Memory B cell (primary cell): ENCODE results near the gene SP6.

ENCODE experiments used
- ATAC-seq: fragments of 150-1000 bp; cut with Tn5 transposase; 2 replicates; pipeline ENCODE4 v1.10.0; 2021; ENCODE audit warnings: low read depth, mild to moderate bottlenecking, moderate library complexity
- DNase-seq, 2 donors: peaks; one replicate each; pipeline ENCODE4 v3.0.0; 2022; ENCODE audit warnings: low spot score in 2 of 2
- H3K27ac Mint-ChIP-seq: one replicate; pipeline ENCODE4 v1.8.0; 2022; ENCODE audit warnings: mild to moderate bottlenecking, moderate library complexity, mixed read lengths
- H3K27me3 Mint-ChIP-seq: one replicate; pipeline ENCODE4 v1.8.0; 2022; ENCODE audit warnings: mixed read lengths
- H3K36me3 Mint-ChIP-seq: one replicate; pipeline ENCODE4 v1.8.0; 2022; ENCODE audit warnings: mild to moderate bottlenecking, mixed read lengths
- H3K4me1 Mint-ChIP-seq: one replicate; pipeline ENCODE4 v1.8.0; 2022; ENCODE audit warnings: mixed read lengths
- H3K4me3 Mint-ChIP-seq: one replicate; pipeline ENCODE4 v1.8.0; 2022; ENCODE audit warnings: mild to moderate bottlenecking, moderate library complexity, mixed read lengths
- H3K9me3 Mint-ChIP-seq: one replicate; pipeline ENCODE4 v1.8.0; 2022; ENCODE audit warnings: mixed read lengths

SP6 gene

DNA sequence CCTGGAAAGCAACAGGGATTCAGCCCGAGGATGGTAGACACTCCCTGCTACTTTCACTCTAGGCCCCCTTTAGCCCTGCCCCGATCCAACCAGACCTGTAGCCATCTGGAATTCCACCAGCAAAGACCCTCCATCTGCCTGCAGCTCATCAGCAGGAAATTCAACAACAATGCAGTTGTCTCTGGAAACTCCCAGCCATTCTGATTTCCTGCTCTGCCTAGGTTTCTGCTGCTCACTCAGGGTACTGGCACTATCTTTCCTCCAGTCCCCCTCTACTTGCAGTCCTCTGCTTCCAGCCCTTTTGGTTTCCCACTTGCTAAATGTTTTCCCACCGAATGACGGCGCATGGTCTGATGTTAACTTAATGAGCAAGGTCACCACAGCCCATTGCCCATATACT is 2.7 kb upstream of the SP6 start:
- no peaks in the 10 kb centered on the region for H3K36me3 Mint-ChIP-seq
- H3K27me3 Mint-ChIP-seq, result peaks cover 40% of the 10 kb centered on the region
- peaks cover 13% of the 10 kb centered on the region for H3K4me1 Mint-ChIP-seq
- ATAC-seq (no peak), DNase-seq (no peak)
- no peak overlapping the region for H3K4me3 Mint-ChIP-seq
- no peak overlapping the region for H3K27ac Mint-ChIP-seq
- no peaks in the 10 kb centered on the region for H3K9me3 Mint-ChIP-seq

DNA sequence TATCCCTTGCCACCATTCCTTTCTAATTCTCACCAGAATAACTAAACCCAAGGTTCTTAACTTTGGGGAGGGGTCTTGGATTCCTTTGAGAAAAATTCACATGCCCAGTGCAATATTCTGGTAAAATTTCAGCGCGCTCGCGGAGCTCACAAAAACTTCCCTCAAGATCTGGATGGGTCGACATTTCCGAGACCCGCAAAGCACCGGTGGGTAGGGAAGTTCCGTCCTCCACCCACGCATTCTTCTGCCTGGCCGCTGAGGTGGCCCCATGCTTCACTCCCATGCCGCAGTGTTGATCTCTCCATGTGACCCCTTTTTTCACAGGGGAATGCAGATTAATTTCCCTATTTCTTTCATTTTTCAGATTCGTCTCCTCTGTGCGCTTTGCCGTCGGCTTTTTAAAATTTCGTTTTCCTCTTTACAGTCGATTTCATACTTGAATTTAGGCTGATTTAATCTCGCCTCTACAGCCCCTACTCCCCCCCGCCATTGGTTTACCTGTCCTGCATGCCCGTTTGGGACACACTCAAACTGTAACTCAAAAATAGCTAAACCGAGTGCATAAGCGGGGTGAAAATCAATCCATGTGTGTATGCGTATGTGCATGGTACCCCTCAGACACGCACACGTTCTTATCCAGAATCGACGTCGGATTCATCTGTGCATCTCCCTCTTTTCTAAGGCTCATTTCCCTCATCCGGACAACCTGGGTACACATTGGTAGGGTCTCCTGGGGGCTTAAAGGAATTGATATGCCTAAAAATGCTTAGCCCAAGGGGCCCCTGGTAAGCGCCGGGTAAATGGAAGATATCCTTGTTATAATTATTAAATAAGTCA is 1.4 kb upstream of the SP6 start:
- Mint-ChIP-seq H3K27ac (no peak overlapping the region), H3K36me3 (no peaks in the 10 kb centered on the region), H3K27me3 (peaks cover 35% of the 10 kb centered on the region), H3K9me3 (no peaks in the 10 kb centered on the region), H3K4me1 (peaks cover 13% of the 10 kb centered on the region), H3K4me3 (peak overlapping the region; percentile 63)
- DNase-seq (no peak), ATAC-seq (peak; percentile 18)

DNA sequence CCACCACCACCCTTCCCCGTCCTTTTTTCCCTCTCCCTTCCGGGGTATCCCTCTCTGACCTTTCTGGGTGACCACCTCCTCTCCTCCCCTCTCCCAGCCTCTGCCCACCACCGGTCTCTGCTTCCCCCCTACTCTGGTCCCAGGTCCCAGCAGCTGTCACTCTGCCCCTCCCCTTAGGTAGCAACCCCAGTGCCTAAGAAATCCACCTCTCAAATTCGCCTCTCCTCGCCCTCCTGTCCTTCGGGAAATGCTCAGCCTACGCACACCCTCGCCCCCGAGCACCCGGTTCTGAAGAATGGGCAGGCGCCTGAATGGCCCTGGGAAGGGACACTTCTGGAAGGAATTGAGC is 775 bp upstream of the SP6 start:
- no peak for DNase-seq
- no peak for ATAC-seq
- Mint-ChIP-seq H3K4me3 (peak overlapping the region; percentile 63), H3K27me3 (peaks cover 40% of the 10 kb centered on the region), H3K9me3 (no peaks in the 10 kb centered on the region), H3K4me1 (peaks cover 19% of the 10 kb centered on the region), H3K27ac (no peak overlapping the region), H3K36me3 (no peaks in the 10 kb centered on the region)

DNA sequence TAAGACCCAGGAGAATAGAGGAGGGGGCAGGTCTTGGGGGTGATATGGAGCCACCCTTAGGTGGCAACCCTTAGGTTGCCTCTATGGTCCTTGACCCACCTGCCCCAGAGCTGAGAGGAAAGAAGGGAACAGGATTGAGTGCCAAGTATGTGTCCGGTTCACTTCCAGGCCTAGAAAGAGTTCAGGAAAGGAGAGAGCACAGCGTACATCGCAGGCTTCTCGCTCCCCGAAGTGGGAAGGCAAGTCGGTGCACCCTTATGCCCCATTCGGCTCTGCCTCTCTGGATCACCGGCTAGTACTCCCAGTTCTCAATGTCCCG is 631 bp downstream of the SP6 start:
- H3K4me1 Mint-ChIP-seq, result peaks cover 19% of the 10 kb centered on the region
- DNase-seq (no peak), ATAC-seq (no peak)
- no peaks in the 10 kb centered on the region for H3K36me3 Mint-ChIP-seq
- peak overlapping the region; percentile 46 for H3K4me3 Mint-ChIP-seq
- H3K27me3 Mint-ChIP-seq, result peaks cover 35% of the 10 kb centered on the region
- no peaks in the 10 kb centered on the region for H3K9me3 Mint-ChIP-seq
- no peak overlapping the region for H3K27ac Mint-ChIP-seq

DNA sequence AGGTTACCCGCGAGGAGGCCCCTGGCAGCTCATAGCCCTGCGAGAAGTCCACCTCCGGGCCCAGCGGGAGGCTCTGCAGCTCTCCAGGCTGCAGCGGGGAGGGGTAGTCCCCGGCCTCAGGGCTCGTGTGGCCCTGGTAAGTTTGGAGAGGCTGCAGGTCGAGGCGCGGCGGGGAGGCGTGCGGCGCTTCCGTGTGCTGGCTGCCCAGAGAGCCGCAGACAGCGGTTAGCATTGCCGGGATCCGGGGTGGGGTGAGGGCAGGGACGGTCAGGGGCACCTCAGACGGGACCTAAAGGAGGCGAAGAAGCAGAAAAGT is 2.8 kb downstream of the SP6 start:
- peaks cover 39% of the 10 kb centered on the region for H3K27me3 Mint-ChIP-seq
- H3K4me3 Mint-ChIP-seq, result no peak overlapping the region
- H3K36me3 Mint-ChIP-seq, result no peaks in the 10 kb centered on the region
- DNase-seq (no peak), ATAC-seq (no peak)
- H3K9me3 Mint-ChIP-seq, result no peaks in the 10 kb centered on the region
- H3K27ac Mint-ChIP-seq, result no peak overlapping the region
- peaks cover 19% of the 10 kb centered on the region for H3K4me1 Mint-ChIP-seq

DNA sequence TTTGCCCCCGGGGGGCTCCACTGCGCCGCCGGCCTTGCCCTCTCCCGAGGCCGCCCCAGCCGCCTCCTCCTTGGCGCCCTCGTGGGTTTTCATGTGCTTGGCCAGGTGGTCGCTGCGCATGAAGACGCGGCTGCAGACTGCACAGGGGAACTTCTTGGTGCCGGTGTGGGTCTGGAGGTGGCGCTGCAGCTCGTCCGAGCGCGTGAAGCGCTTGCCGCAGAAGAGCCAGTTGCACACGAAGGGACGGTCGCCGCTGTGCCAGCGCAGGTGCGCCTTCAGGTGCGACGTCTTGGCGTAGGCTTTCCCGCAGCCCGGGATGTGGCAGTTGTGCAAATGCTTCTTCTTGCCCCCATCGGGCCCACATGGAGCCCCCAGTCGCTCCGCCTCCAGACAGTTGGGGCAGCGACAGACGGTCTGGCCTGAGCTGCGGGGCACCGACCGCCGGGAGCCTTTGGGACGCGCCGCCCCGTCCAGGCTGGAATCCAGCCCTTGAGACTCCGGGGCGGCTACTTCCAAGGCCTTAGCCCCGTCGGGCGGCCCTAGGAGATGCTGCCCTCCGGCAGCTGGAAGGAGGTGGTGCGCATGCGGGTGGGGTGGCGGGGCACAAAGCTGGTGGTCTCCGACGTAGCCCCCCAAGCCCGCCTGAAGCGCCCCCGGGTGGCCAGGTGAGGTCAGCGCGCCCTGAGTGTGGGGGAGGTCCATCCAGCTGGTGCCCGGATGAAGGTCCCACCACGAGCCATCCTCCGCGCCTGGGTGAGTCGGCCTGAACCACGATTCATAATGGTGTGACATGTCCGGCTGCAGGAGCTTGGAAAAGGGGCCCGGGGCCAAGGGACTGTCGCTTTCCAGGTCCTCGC is 3.4 kb downstream of the SP6 start:
- H3K4me1 Mint-ChIP-seq, result peaks cover 21% of the 10 kb centered on the region
- no peaks in the 10 kb centered on the region for H3K9me3 Mint-ChIP-seq
- H3K27ac Mint-ChIP-seq, result no peak overlapping the region
- ATAC-seq (peak; percentile 51), DNase-seq (no peak)
- no peaks in the 10 kb centered on the region for H3K36me3 Mint-ChIP-seq
- H3K27me3 Mint-ChIP-seq, result peaks cover 38% of the 10 kb centered on the region
- no peak overlapping the region for H3K4me3 Mint-ChIP-seq

DNA sequence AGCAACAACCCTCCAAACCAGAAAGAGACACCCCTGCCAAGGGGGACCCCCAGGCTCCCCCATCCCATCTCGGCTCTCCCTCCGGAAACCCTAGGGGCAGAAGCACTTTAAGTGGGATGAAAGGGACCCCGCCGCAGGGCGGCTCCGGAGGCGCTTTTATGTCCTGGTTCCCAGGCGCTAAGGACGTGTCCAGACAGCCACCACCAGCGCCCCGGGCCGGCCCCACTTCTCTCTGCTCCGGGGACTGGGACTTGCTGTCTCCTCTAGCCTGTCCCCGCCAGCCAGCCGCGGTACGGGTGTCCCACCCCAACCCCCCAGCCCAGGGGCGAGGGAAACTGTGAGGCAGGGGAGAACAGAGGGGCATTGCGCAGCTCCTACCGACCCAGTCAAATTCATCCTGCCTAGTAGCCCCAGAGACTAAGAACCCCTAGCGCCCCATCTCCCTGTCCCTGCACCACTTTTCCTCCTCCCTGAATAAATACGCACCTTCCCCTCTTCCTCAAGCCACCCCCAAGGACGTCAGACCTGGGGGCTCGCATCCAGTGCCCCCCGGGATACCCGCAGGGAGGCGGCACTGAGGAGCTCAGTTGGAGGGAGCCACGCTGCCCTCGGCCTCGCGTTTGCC is 4.1 kb downstream of the SP6 start:
- Mint-ChIP-seq H3K4me3 (no peak overlapping the region), H3K27me3 (peaks cover 32% of the 10 kb centered on the region), H3K27ac (no peak overlapping the region), H3K9me3 (no peaks in the 10 kb centered on the region), H3K36me3 (no peaks in the 10 kb centered on the region), H3K4me1 (peaks cover 14% of the 10 kb centered on the region)
- no peak for DNase-seq
- no peak for ATAC-seq

DNA sequence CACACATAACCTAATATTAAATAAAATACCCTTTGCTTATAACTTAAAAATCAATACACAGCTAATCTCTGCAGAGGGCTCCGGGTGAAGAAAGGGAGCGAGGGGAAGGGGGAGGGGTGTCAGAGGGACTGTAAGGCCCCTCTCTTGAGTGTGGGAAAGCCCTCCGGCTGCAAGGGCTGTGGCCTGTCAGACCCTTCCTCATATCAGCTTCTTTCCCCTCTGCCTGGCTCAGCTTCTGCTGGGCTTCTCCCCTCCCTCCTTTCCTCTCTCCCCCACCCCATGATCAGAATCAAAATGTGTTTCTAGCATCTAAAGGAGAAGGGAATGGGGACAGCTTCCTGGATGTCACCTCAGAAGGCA is 5.3 kb downstream of the SP6 start:
- ATAC-seq, result no peak
- no peak for DNase-seq
- H3K27ac Mint-ChIP-seq, result no peak overlapping the region
- peaks cover 29% of the 10 kb centered on the region for H3K27me3 Mint-ChIP-seq
- H3K4me1 Mint-ChIP-seq, result peaks cover 16% of the 10 kb centered on the region
- no peak overlapping the region for H3K4me3 Mint-ChIP-seq
- H3K36me3 Mint-ChIP-seq, result no peaks in the 10 kb centered on the region
- no peaks in the 10 kb centered on the region for H3K9me3 Mint-ChIP-seq

DNA sequence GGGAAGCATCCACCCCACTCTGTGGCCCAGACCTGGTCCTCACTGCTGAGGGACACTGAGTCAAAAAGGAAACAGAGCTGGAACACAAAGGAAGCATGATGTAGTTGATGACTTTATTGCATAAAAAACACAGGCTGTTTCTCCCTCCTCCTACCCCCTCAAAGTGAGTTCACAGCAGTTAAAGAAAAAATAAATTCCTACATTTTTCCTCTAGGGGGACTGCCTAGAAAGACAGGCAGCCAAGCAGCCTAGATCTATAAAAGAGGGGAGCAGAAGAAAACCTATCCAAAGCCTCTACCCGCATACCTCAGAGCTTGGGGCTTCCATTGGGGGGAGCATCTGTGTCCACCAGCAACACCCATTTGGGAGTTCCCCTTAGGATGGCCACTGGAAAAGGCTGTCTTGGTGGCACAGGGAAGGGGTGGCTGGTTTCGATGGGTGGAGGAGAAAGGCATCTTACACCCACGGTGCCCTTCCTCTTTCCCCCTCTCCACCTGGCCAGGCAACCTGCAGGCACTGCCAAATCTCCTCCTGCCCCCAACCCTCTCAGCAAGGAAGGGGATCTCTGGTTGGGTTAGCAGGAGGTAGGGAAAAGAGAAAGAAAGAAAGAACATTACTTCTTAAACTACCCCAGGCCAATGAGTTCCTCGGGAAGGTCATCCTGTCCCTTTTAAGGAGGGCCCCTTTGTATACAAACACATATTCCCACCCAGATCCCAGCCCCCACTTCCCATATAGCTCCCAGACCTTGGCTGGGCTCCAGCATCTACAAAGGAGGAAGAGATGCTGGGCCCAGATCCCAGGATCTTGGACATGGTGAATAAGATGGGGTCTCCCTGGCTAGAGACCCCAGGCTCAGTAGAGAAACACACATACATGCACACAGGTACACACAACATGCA is 5.9 kb downstream of the SP6 start:
- Mint-ChIP-seq H3K27me3 (peaks cover 29% of the 10 kb centered on the region), H3K36me3 (no peaks in the 10 kb centered on the region), H3K9me3 (no peaks in the 10 kb centered on the region), H3K4me3 (no peak overlapping the region), H3K4me1 (peaks cover 13% of the 10 kb centered on the region), H3K27ac (no peak overlapping the region)
- no peak for DNase-seq
- ATAC-seq, result no peak

DNA sequence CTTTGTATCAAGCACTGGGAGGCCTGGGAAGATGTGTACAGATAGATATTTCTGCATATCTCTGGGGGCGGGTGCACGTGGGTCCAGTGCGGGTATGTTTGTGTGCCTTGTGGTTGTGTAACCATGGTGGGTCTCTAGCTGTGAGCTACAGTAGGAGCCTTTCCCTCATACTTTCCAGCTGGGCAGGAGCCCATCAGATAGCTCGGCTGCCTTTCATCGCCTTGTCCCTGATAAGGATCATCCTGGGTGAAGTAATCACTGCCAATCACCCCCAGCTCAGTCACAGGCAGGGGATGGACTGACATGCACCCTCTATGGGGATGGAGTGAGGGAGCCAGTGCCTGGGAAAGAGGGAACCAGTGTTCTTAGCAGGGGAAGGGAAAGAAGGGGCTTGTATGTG is 6.7 kb downstream of the SP6 start:
- no peak for ATAC-seq
- Mint-ChIP-seq H3K9me3 (no peaks in the 10 kb centered on the region), H3K4me3 (no peak overlapping the region), H3K36me3 (no peaks in the 10 kb centered on the region), H3K27ac (no peak overlapping the region), H3K4me1 (peaks cover 13% of the 10 kb centered on the region), H3K27me3 (peaks cover 24% of the 10 kb centered on the region)
- DNase-seq, result no peak

DNA sequence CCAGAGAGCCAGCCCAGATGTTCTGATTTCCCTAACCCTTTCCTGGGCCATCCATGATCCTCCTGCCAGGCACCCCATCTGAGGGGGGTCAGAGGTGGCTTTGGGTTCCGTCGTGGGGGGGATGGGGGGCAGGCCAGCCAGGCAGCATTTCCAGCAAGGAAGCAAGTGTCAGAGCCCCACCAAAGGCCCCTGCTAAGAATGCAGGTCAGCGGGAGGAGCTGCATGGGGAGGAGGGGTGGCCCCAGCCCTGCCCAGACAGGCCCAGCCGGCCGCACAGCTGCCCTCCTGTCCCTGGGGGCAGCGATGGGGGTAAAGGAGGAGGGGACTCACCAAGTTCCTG is 7.6 kb downstream of the SP6 start:
- Mint-ChIP-seq H3K36me3 (no peaks in the 10 kb centered on the region), H3K9me3 (no peaks in the 10 kb centered on the region), H3K27ac (no peak overlapping the region), H3K27me3 (peaks cover 18% of the 10 kb centered on the region), H3K4me3 (no peak overlapping the region), H3K4me1 (peaks cover 13% of the 10 kb centered on the region)
- no peak for ATAC-seq
- no peak for DNase-seq

DNA sequence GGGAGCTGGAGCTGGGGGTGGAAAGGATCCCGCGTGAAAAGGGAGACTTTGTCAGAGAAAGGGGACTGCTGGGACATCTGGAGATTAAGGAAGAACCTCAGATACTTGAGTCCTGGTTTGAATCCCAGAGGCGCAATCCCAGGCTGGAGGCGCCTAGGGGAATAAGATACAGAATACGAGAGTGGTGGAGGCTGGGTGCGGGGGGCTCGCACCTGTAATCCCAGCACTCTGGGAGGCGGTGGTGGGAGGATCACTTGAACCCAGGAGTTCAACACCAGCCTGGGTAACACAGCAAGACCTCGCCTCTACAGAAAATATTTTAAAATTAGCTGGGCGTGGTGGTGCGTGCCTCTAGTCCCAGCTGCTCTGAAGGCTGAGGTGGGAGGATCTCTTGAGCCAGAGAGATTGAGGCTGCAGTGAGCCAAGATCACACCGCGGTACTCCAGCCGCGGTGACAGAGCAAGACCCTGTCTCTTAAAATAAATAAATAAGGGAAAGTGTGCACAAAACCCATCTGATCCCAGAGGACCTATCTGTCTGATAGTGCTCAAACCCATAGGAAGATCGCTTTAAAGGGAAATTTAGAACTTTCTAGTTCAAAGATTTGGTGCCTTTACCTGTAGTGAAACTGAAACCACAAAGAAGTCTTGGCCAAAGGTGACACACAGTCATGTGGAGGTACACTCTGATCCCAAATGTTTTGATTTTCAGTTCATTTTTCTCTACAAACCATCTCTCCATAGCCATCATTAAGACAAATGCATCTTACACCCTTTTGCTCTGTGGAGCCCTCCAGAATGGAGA is 9.3 kb downstream of the SP6 start:
- peaks cover 7% of the 10 kb centered on the region for H3K4me1 Mint-ChIP-seq
- no peak for DNase-seq
- H3K9me3 Mint-ChIP-seq, result no peaks in the 10 kb centered on the region
- peak overlapping the region; percentile 56 for H3K27ac Mint-ChIP-seq
- peaks cover 11% of the 10 kb centered on the region for H3K27me3 Mint-ChIP-seq
- H3K36me3 Mint-ChIP-seq, result no peaks in the 10 kb centered on the region
- ATAC-seq, result no peak
- H3K4me3 Mint-ChIP-seq, result peak overlapping the region; percentile 97

DNA sequence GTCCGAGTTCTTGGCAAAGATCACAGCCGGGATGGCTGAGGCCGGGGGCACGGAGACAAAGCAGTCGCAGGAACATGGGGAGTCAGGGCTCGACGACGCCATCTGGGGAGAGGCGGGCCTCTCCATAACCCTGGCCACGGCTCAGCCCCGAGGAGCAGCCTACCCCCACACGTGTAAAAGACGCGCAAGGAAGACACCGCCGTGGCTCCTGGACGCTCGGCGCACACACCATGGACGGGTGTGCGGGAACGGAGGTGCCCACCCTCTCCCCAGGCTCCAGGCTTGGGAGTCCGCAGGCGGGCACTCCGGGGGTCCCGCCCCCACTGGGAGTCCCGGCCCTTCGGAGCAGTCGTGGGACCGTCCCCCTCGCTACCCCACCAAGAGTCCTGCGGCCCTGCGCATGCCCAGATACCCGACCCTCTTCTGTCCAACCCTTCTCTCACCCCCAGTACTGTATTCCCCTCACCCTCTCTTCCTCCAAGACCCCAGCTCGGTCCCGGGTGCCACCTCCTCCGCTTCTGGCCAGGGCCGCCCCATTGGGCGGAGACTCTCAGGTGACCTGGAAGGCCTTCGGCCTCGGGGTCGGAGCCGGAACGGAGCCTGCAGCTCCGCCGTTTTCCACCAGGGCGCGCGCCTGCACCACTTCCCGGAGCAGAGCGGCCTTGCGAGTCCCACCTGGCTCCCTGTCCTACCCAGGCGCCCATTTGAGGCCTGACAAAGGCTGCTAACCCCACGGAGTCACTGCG is 10.0 kb downstream of the SP6 start, which contains the start of gene SCRN2:
SCRN2 (minus strand) TSS at position 532 of the 746 bp plus-strand sequence; CDS start at position 102, 430 bp downstream.
- Mint-ChIP-seq H3K36me3 (peaks cover 1% of the 10 kb centered on the region), H3K27ac (peak within 1 kb of the TSS; percentile 56), H3K27me3 (peaks cover 9% of the 10 kb centered on the region), H3K4me3 (peak within 1 kb of the TSS; percentile 97), H3K4me1 (peaks cover 7% of the 10 kb centered on the region), H3K9me3 (no peaks in the 10 kb centered on the region)
- peak; percentile 87 for ATAC-seq
- DNase-seq, result peak; percentile 87 to 96
